HEK293 (cell line): ENCODE data around the gene DKKL1.
"Not testable (repeated sequence)": the region's sequence is repeated elsewhere in the genome, so short reads cannot be mapped to it uniquely, and the experiment has no call there.

Source experiments
- CTCF ChIA-PET: fragments of 350-600 bp; formaldehyde crosslinking; extraction: SDS; loops from one replicate; lab custom pipeline; 2021; ENCODE audit warnings: antibody characterized with exemption; lab: Yijun Ruan, JAX
- POLR2A ChIA-PET: fragments of 300-600 bp; formaldehyde crosslinking; extraction: SDS; loops from one replicate; lab custom pipeline; 2020; ENCODE audit warnings: antibody characterized with exemption, inconsistent platforms; lab: Yijun Ruan, JAX
- H3K27ac ChIP-seq: fragments of 200-500 bp; sonication (Bioruptor generic); 2 replicates; pipeline ENCODE4 v1.5.1; 2014; ENCODE audit warnings: low read depth, low read length, control low read depth, inconsistent platforms; ENCODE audit errors: extremely low read depth
- H3K36me3 ChIP-seq, 2 experiments: fragments of 200-500 bp in 1 of 2; sonication (Bioruptor generic) in 1 of 2; 1 replicate in 1 of 2; 2 replicates in 1 of 2; pipeline ENCODE4 v1.5.1; 2014 to 2017; ENCODE audit warnings: inconsistent platforms in 2 of 2, low read length in 2 of 2; ENCODE audit not compliant: control insufficient read depth in 2 of 2, insufficient read depth in 1 of 2
- H3K4me1 ChIP-seq: fragments of 200-500 bp; sonication (Bioruptor generic); 2 replicates; pipeline ENCODE4 v1.5.1; 2014; ENCODE audit warnings: mild to moderate bottlenecking, low read length, inconsistent platforms; ENCODE audit not compliant: control insufficient read depth, insufficient read depth
- H3K4me3 ChIP-seq: 2 replicates; pipeline ENCODE4 v1.5.1; 2011; ENCODE audit warnings: low read depth, mild to moderate bottlenecking, control low read depth, low read length, moderate library complexity
- H3K9me3 ChIP-seq: fragments of 200-500 bp; sonication (Bioruptor generic); 2 replicates; pipeline ENCODE4 v1.5.1; 2014; ENCODE audit warnings: low read depth, low read length, inconsistent platforms; ENCODE audit not compliant: control insufficient read depth, insufficient read depth
- BCL11B ChIP-seq: fragments of 450-650 bp; formaldehyde crosslinking; IDR thresholded peaks from 2 replicates; pipeline ENCODE4 v1.5.1; 2016; ENCODE audit warnings: low read depth, missing biosample characterization, missing genetic modification characterization
- PRDM1 ChIP-seq: fragments of 450-650 bp; formaldehyde crosslinking; IDR thresholded peaks from 2 replicates; pipeline ENCODE4; 2016; ENCODE audit warnings: missing biosample characterization, missing genetic modification characterization
- SCRT1 ChIP-seq: fragments of 450-650 bp; formaldehyde crosslinking; IDR thresholded peaks from 2 replicates; pipeline ENCODE4 v1.5.1; 2016; ENCODE audit warnings: missing biosample characterization, missing genetic modification characterization, borderline replicate concordance
- SCRT2 ChIP-seq: fragments of 450-650 bp; formaldehyde crosslinking; IDR thresholded peaks from 2 replicates; pipeline ENCODE4 v1.5.1; 2016; ENCODE audit warnings: missing biosample characterization, missing genetic modification characterization
- TSHZ1 ChIP-seq: fragments of 450-650 bp; formaldehyde crosslinking; IDR thresholded peaks from 2 replicates; pipeline ENCODE4 v1.5.1; 2016; ENCODE audit warnings: missing biosample characterization, missing genetic modification characterization, borderline replicate concordance
- YY2 ChIP-seq: fragments of 450-650 bp; formaldehyde crosslinking; IDR thresholded peaks from 2 replicates; pipeline ENCODE4 v1.5.1; 2016; ENCODE audit warnings: missing biosample characterization, missing genetic modification characterization
- ZBTB8A ChIP-seq: fragments of 450-650 bp; formaldehyde crosslinking; IDR thresholded peaks from 2 replicates; pipeline ENCODE4 v1.5.1; 2016; ENCODE audit warnings: missing biosample characterization, missing genetic modification characterization
- ZNF10 ChIP-seq: fragments of 450-650 bp; formaldehyde crosslinking; IDR thresholded peaks from 2 replicates; pipeline ENCODE4 v1.5.1; 2017; ENCODE audit warnings: missing biosample characterization, missing genetic modification characterization
- ZNF112 ChIP-seq: fragments of 450-650 bp; formaldehyde crosslinking; IDR thresholded peaks from 2 replicates; pipeline ENCODE4 v1.5.0; 2017; ENCODE audit warnings: missing biosample characterization, missing genetic modification characterization
- ZNF121 ChIP-seq: fragments of 450-650 bp; formaldehyde crosslinking; IDR thresholded peaks from 2 replicates; pipeline ENCODE4 v1.5.1; 2016; ENCODE audit warnings: missing biosample characterization, missing genetic modification characterization
- ZNF660 ChIP-seq: fragments of 450-650 bp; IDR thresholded peaks from 2 replicates; pipeline ENCODE4 v1.5.1; 2018; ENCODE audit warnings: missing biosample characterization, mild to moderate bottlenecking, missing genetic modification characterization
- ZNF830 ChIP-seq: fragments of 450-650 bp; IDR thresholded peaks from 2 replicates; pipeline ENCODE4 v1.5.0; 2018; ENCODE audit warnings: missing biosample characterization, missing genetic modification characterization, low read depth, mild to moderate bottlenecking, moderate library complexity

DKKL1 gene

DNA sequence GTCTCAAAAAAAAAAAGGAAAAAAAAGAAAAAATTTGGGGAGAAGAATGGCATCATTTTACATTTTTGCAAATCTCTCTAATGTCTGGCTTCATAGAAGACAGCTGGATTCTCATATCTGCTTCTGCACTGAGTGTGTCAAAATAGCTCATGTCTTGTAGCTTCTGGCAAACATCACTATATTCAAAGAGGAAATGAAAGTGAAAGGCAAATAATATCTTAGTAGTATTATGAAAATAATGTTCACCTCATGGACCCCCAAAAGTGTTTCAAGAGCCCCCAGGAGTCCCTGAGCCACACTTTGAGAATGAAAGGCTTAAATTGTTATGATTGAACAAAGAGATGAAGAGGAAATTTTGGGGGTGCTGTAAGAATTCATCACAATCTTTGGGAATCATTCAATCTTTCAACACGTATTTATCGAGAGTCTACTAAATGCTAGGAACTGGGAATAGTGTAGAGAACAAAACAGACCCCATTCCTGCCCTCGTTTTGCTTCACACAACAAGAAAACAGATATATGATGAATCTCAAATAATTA lies 37.4 kb upstream of the DKKL1 start (continued):
- TF ChIP-seq TSHZ1 (tag by site-specific recombination) = no peak
- no peak for TF ChIP-seq BCL11B (tag by site-specific recombination)
- TF ChIP-seq ZNF660 (tag by site-specific recombination) = no peak
- no peak for TF ChIP-seq ZNF830 (tag by site-specific recombination)
- TF ChIP-seq ZBTB8A (tag by site-specific recombination) = no peak
- TF ChIP-seq YY2 (tag by site-specific recombination) = no peak
- TF ChIP-seq, all 188 proteins: peak for 0

GRCh38 chr19:49327878-49328544 lies 35.7 kb upstream of the DKKL1 start:
- POLR2A ChIA-PET = no interaction called here
- H3K4me1 ChIP-seq = no peaks in the 10 kb centered on the region
- no peaks in the 10 kb centered on the region for H3K9me3 ChIP-seq
- CTCF ChIA-PET = interaction anchor here (0.6 to 5.8 kb wide), 21 partner anchors 9 to 1210 kb away, joined by 3 to 36 read pairs (median 4); no protein-coding TSS in a partner anchor
- H3K27ac ChIP-seq = no peak overlapping the region
- H3K4me3 ChIP-seq = no peak overlapping the region
- H3K36me3 ChIP-seq = peaks cover 0 to 4% of the 10 kb centered on the region in 2 experiments; a peak in 2 of 3 replicates
- TF ChIP-seq ZNF112 (no peak), PRDM1 (tag by site-specific recombination) (peak; percentile 53; the same call in 1 of the 2 replicates)

- Histone ChIP-seq H3K4me3 (no peak overlapping the region), H3K4me1 (no peaks in the 10 kb centered on the region), H3K27ac (no peak overlapping the region), H3K9me3 (no peaks in the 10 kb centered on the region), H3K36me3 (peaks cover 0 to 4% of the 10 kb centered on the region in 2 experiments; a peak in 2 of 3 replicates)
- CTCF ChIA-PET = interaction anchor here (0.5 to 5.8 kb wide), 8 partner anchors 11 to 514 kb away, joined by 3 to 36 read pairs (median 3); no protein-coding TSS in a partner anchor
- POLR2A ChIA-PET = no interaction called here
- no peak for TF ChIP-seq SCRT1
- TF ChIP-seq ZNF10 (tag by site-specific recombination) = peak; percentile 12; the same call in 1 of the 2 replicates
These were observed 34.9 kb upstream of the DKKL1 start for GRCh38 chr19:49328741-49329140.

DNA sequence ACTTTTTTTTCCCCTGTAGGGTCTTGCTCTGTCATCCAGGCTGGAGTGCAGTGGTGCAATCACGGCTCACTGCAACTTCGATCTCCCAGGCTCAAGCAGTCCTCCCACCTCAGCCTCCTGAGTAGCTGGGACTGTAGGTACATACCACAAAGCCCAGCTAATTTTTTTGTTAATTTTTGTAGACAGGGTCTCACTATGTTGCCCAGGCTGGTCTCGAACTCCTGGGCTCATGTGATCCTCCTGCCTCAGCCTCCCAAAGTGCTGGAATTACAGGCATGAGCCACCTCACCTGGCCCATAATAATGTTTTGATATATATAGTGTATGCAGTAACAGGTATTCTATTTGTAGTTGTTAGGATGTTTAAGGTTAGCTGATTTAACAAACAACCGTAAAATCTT lies 32.5 kb upstream of the DKKL1 start:
- H3K9me3 ChIP-seq, H3K36me3 ChIP-seq, POLR2A ChIA-PET, H3K4me1 ChIP-seq, H3K27ac ChIP-seq, H3K4me3 ChIP-seq: not testable (repeated sequence)
- peak; percentile 81; the same call in 1 of the 2 replicates for TF ChIP-seq ZNF121
- peak; percentile 70; the same call in 1 of the 2 replicates for TF ChIP-seq SCRT2 (tag by site-specific recombination)
- CTCF ChIA-PET = interaction anchor here (0.5 to 5.8 kb wide), 10 partner anchors 16 to 280 kb away, joined by 3 to 36 read pairs (median 4); no protein-coding TSS in a partner anchor
